GM12873 (cell line): ENCODE results near the gene CFAP45.

Experiments used
- CTCF ChIP-seq: IDR thresholded peaks from 2 replicates; pipeline ENCODE4 v1.5.1; 2012; ENCODE audit warnings: low read depth, mild to moderate bottlenecking, moderate library complexity, low read length, control low read depth; ENCODE audit not compliant: insufficient read depth; ENCODE audit errors: missing control alignments

CFAP45 gene

GRCh38 chr1:159864262-159864661 is 35.7 kb downstream of the CFAP45 start:
- no peak for TF ChIP-seq CTCF

- no peak for TF ChIP-seq CTCF
These were observed 37.4 kb downstream of the CFAP45 start, which contains the start of gene VSIG8 for GRCh38 chr1:159862557-159862956. TSS of gene VSIG8 (minus strand) at chr1:159862657. CDS start at chr1:159862521, 136 bp downstream.

GRCh38 chr1:159862031-159862430 is 37.9 kb downstream of the CFAP45 start:
- no peak for TF ChIP-seq CTCF

- no peak for TF ChIP-seq CTCF
These were observed 38.7 kb downstream of the CFAP45 start for GRCh38 chr1:159861218-159861617.

- no peak for TF ChIP-seq CTCF
These were observed 39.5 kb downstream of the CFAP45 start for GRCh38 chr1:159860456-159860855.

GRCh38 chr1:159859767-159860322 is 40.1 kb downstream of the CFAP45 start:
- no peak for TF ChIP-seq CTCF

- TF ChIP-seq CTCF = no peak
These were observed 42.1 kb downstream of the CFAP45 start for GRCh38 chr1:159857889-159858288.
